Sciatic nerve (tissue), 2 donors: ENCODE measurements around the gene HIKESHI. TPM values are rescaled to one million over a fixed set of nuclear protein-coding genes. Genes with fewer than 3 reads are reported as not detected.
"Not testable (repeated sequence)": the region's sequence is repeated elsewhere in the genome, so short reads cannot be mapped to it uniquely, and the experiment has no call there.

Source experiments
- ATAC-seq: fragments of 200-7000 bp; cut with Tn5 transposase; one replicate; pipeline ENCODE4 v1.9.1; 2020; ENCODE audit warnings: mild to moderate bottlenecking, moderate library complexity
- DNase-seq: peaks from one replicate; pipeline ENCODE4 v3.0.0-alpha.2; 2020; ENCODE audit warnings: low spot score
- intact Hi-C: fragments of 100-400 bp; cut with DNase I; formaldehyde crosslinking; loops from one replicate; pipeline ENCODE4 v1.14.2; 2022
- total RNA-seq: library from RNA; stranded (reverse); fragmentation: NEBNext Ultra II Directional; extraction: Animal tissue kit (Norgen Biotek cat#: 25700); gene quantifications from one replicate; pipeline ENCODE4 v1.2.1, GENCODE V29; 2021
- donor health status: DM: no; HTN: no; CAD: no.
- donor health status: DM: no; HTN: no; CAD: no.

The HIKESHI gene
- total RNA-seq, 1 donor from 2014 or later, result 30.0 TPM

GRCh38 chr11:86291466-86292262, 10.4 kb upstream of the HIKESHI start:
- DNase-seq, result peak; percentile 66
- intact Hi-C loops, result no loop called here
- no peak for ATAC-seq

- ATAC-seq (no peak), DNase-seq (no peak)
- intact Hi-C loops, result no loop called here
Measured at GRCh38 chr11:86292912-86293616, 9.0 kb upstream of the HIKESHI start.

- intact Hi-C loops, result no loop called here
Measured at GRCh38 chr11:86294026-86294425, 8.0 kb upstream of the HIKESHI start.

GRCh38 chr11:86301742-86302091, 323 bp upstream of the HIKESHI start:
- no peak for DNase-seq
- intact Hi-C loops, result no loop called here
- no peak for ATAC-seq

More at GRCh38 chr11:86294026-86294425, 8.0 kb upstream of the HIKESHI start:
- DNase-seq (no peak), ATAC-seq (no peak)

GRCh38 chr11:86303257-86303656, 1.2 kb downstream of the HIKESHI start:
- ATAC-seq (no peak), DNase-seq (no peak)
- intact Hi-C loops, result no loop called here

GRCh38 chr11:86308710-86309109, 6.7 kb downstream of the HIKESHI start:
- DNase-seq, intact Hi-C loops, ATAC-seq: not testable (repeated sequence)

GRCh38 chr11:86313793-86314192, 11.8 kb downstream of the HIKESHI start:
- ATAC-seq, result no peak
- intact Hi-C loops, result no loop called here
- DNase-seq, result no peak

- no peak for ATAC-seq
- intact Hi-C loops, result no loop called here
- no peak for DNase-seq
Measured at GRCh38 chr11:86314636-86315035, 12.6 kb downstream of the HIKESHI start.

- intact Hi-C loops, result no loop called here
- DNase-seq, result no peak
- no peak for ATAC-seq
Measured at GRCh38 chr11:86335131-86335767, 33.2 kb downstream of the HIKESHI start.

- ATAC-seq, result no peak
- DNase-seq, result no peak
- intact Hi-C loops, result no loop called here
Measured at GRCh38 chr11:86337227-86337626, 35.2 kb downstream of the HIKESHI start.

- no peak for DNase-seq
- intact Hi-C loops, result no loop called here
- no peak for ATAC-seq
Measured at GRCh38 chr11:86341382-86341781, 39.3 kb downstream of the HIKESHI start.

- DNase-seq (no peak), ATAC-seq (no peak)
- intact Hi-C loops, result no loop called here
Measured at GRCh38 chr11:86346513-86346912, 44.5 kb downstream of the HIKESHI start.

- DNase-seq, result no peak
- no peak for ATAC-seq
- intact Hi-C loops, result loop anchor here (1.0 kb wide), 1 partner anchor 23 kb away; no protein-coding TSS in a partner anchor
Measured at GRCh38 chr11:86355256-86355655, 53.2 kb downstream of the HIKESHI start.

- intact Hi-C loops, ATAC-seq, DNase-seq: not testable (repeated sequence)
Measured at GRCh38 chr11:86357412-86357811, 55.4 kb downstream of the HIKESHI start.

- ATAC-seq (no peak), DNase-seq (no peak)
- intact Hi-C loops, result no loop called here
Measured at GRCh38 chr11:86358720-86359119, 56.7 kb downstream of the HIKESHI start.

GRCh38 chr11:86360775-86361395, 58.8 kb downstream of the HIKESHI start:
- ATAC-seq (no peak), DNase-seq (no peak)
- intact Hi-C loops, result no loop called here

GRCh38 chr11:86363424-86363823, 61.4 kb downstream of the HIKESHI start:
- DNase-seq (no peak), ATAC-seq (no peak)
- intact Hi-C loops, result no loop called here

GRCh38 chr11:86365546-86365945, 63.5 kb downstream of the HIKESHI start:
- DNase-seq, result no peak
- ATAC-seq, result no peak
- intact Hi-C loops, result no loop called here

GRCh38 chr11:86369668-86370067, 67.6 kb downstream of the HIKESHI start:
- no peak for DNase-seq
- ATAC-seq, result no peak
- intact Hi-C loops, result no loop called here

GRCh38 chr11:86370171-86370570, 68.1 kb downstream of the HIKESHI start:
- intact Hi-C loops, result no loop called here
- DNase-seq (no peak), ATAC-seq (no peak)
